ENCODE data around the gene DDIT4. TPM values are rescaled to one million over a fixed set of nuclear protein-coding genes. Genes with fewer than 3 reads are reported as not detected.
A peak's percentile ranks its signal among the peaks of the same experiment; 100 is the strongest.

The DDIT4 gene
- total and polyA plus RNA-seq, 9 of the 15 experiments (the other 6 are each of a cell fraction or from before 2014, with no cell fraction given) = 8.2 to 675 (median 159) TPM

DNA sequence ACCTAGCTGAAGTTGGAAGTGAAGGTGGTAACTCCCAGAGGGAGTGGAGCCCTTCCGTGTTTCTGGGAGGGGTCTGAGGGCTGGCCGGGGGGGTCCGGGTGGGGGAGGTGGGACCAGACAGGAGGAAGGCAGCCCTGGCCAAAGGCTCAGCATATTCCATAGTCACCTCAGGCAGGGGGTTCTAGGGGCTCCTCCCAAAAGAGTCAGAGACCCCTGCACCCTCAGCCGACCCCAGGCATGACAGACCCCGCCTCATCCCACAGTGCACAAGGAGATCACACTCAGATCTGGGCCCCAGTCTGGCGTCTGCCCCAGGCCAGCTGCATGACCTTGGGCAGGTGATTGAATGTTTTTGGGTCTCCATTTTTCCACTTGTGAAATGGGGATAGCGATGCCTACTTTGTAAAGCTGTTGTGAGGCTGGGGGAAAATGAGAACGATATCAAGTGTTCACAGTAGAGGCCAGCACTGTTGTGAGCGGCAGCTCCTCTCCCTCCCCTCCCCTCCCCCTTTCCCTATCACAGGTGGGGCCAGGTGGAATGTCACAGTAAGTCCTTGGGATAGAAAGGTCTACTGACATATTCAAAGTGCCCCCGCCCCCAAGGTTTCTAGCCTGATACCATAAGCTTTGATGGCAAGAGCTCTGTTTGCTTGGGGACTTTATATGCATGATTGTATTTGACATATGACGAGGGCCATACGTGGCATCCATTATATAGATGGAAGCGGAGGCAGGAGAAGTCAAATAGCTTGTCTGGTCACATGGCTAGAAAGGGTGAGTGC lies 47.7 kb downstream of the DDIT4 start (continued):
- TF ChIP-seq CSDE1 (IDR thresholded peaks at IDR 0.05) (no peak), HNRNPH1 (optimal IDR thresholded peaks at IDR 0.05; ENCODE audit: low read depth, low read length) (no peak), ZNF24 (IDR thresholded peaks at IDR 0.05) (peak; percentile 55; the same call in 1 of the 2 replicates), ZNF445 (CRISPR knock-in tag; IDR thresholded peaks at IDR 0.05; ENCODE audit: low read depth) (no peak), PYGO2 (tag; IDR thresholded peaks at IDR 0.05) (0 out of 2 replicates have a peak, but pooled peaks have one; percentile 33), MTF1 (CRISPR knock-in tag; IDR thresholded peaks at IDR 0.05; ENCODE audit: borderline replicate concordance) (peak; percentile 62; the same call in 1 of the 2 replicates), NR1H2 (CRISPR knock-in tag; IDR thresholded peaks at IDR 0.05) (no peak; the same call in 1 of the 2 replicates), ARID3B (CRISPR knock-in tag; IDR thresholded peaks at IDR 0.05; ENCODE audit: borderline replicate concordance) (no peak), RAD21 (CRISPR knock-in tag; conservative IDR thresholded peaks at IDR 0.05 in 1 of 2, IDR thresholded peaks at IDR 0.05 in 1 of 2) (peak in 1 of 2 experiments; percentile 19; a peak in 1 of 4 replicates), ERF (CRISPR knock-in tag; IDR thresholded peaks at IDR 0.05) (no peak), RFX1 (IDR thresholded peaks at IDR 0.05) (no peak), SRSF7 (optimal IDR thresholded peaks at IDR 0.05; ENCODE audit: low read depth, low read length) (no peak), KLF10 (CRISPR knock-in tag; IDR thresholded peaks at IDR 0.05) (no peak), BACH1 (tag; IDR thresholded peaks at IDR 0.05) (no peak; the same call in 1 of the 2 replicates), MAZ (CRISPR knock-in tag; conservative IDR thresholded peaks at IDR 0.05 in 1 of 2, IDR thresholded peaks at IDR 0.05 in 1 of 2) (peak in 1 of 2 experiments; percentile 20; a peak in 1 of 4 replicates), MXD1 (CRISPR knock-in tag; IDR thresholded peaks at IDR 0.05; ENCODE audit: borderline replicate concordance, poor library complexity, severe bottlenecking) (peak; percentile 15)
